Mesenchymal stem cell (in vitro differentiated cells and primary cell): ENCODE data around the gene KRT76.

Source experiments
- DNase-seq: peaks from one replicate; pipeline ENCODE4 v3.0.0-alpha.2; 2013
- H2AFZ ChIP-seq: one replicate; pipeline ENCODE4 v1.6.1; 2013; ENCODE audit warnings: low read depth, mild to moderate bottlenecking, control low read depth, inconsistent platforms, low read length, moderate library complexity
- H2AK5ac ChIP-seq: 2 replicates; pipeline ENCODE4 v1.6.1; 2013; ENCODE audit warnings: low read length, moderate library complexity, mild to moderate bottlenecking, inconsistent platforms; ENCODE audit not compliant: severe bottlenecking
- H2BK120ac ChIP-seq: one replicate; pipeline ENCODE4 v1.6.1; 2013; ENCODE audit warnings: low read depth, mild to moderate bottlenecking, inconsistent platforms, low read length, moderate library complexity
- H2BK12ac ChIP-seq, 2 experiments: one replicate each; pipeline ENCODE4 v1.6.1; 2013; ENCODE audit warnings: inconsistent platforms in 2 of 2, low read length in 2 of 2, mild to moderate bottlenecking in 2 of 2, moderate library complexity in 2 of 2, control low read depth in 1 of 2
- H2BK15ac ChIP-seq: one replicate; pipeline ENCODE4 v1.6.1; 2013; ENCODE audit warnings: mild to moderate bottlenecking, low read depth, inconsistent platforms; ENCODE audit not compliant: poor library complexity, severe bottlenecking
- H2BK5ac ChIP-seq: 2 replicates; pipeline ENCODE4 v1.6.1; 2013; ENCODE audit warnings: low read depth, mild to moderate bottlenecking, low read length, control low read depth, inconsistent platforms; ENCODE audit not compliant: poor library complexity, severe bottlenecking
- H3K14ac ChIP-seq, 2 experiments: one replicate each; pipeline ENCODE4 v1.6.1; 2013; ENCODE audit warnings: inconsistent platforms in 2 of 2, low read length in 2 of 2, control low read depth in 1 of 2, mild to moderate bottlenecking in 1 of 2, moderate library complexity in 1 of 2
- H3K18ac ChIP-seq, 2 experiments: one replicate each; pipeline ENCODE4 v1.6.1; 2013; ENCODE audit warnings: inconsistent platforms in 2 of 2, low read length in 2 of 2, control low read depth in 1 of 2, low read depth in 1 of 2, mild to moderate bottlenecking in 1 of 2
- H3K23ac ChIP-seq, 2 experiments: one replicate each; pipeline ENCODE4 v1.6.1; 2013; ENCODE audit warnings: inconsistent platforms in 2 of 2, low read length in 2 of 2, mild to moderate bottlenecking in 2 of 2, moderate library complexity in 2 of 2, control low read depth in 1 of 2
- H3K27ac ChIP-seq: 2 replicates; pipeline ENCODE4 v1.5.1; 2013; ENCODE audit warnings: mild to moderate bottlenecking, moderate library complexity, low read length, control low read depth, inconsistent platforms; ENCODE audit not compliant: poor library complexity, severe bottlenecking
- H3K27me3 ChIP-seq, 2 experiments: 2 replicates each; pipeline versions ENCODE4 v1.6.1 to v1.7.0; 2013; ENCODE audit warnings: low read length in 2 of 2, mild to moderate bottlenecking in 2 of 2, moderate library complexity in 2 of 2, control low read depth in 1 of 2, inconsistent platforms in 1 of 2; ENCODE audit not compliant: control insufficient read depth in 1 of 2, insufficient read depth in 1 of 2
- H3K36me3 ChIP-seq, 2 experiments: 2 replicates each; pipeline versions ENCODE4 v1.6.1 to v1.7.0; 2013; ENCODE audit warnings: low read length in 2 of 2, control low read depth in 1 of 2, inconsistent platforms in 1 of 2, low read depth in 1 of 2, mild to moderate bottlenecking in 1 of 2; ENCODE audit not compliant: insufficient read depth in 2 of 2, control insufficient read depth in 1 of 2
- H3K4ac ChIP-seq, 2 experiments: one replicate each; pipeline ENCODE4 v1.6.1; 2013; ENCODE audit warnings: inconsistent platforms in 2 of 2, low read length in 2 of 2, mild to moderate bottlenecking in 2 of 2, moderate library complexity in 2 of 2, control low read depth in 1 of 2, low read depth in 1 of 2
- H3K4me1 ChIP-seq: 2 replicates; pipeline ENCODE4 v1.6.1; 2013; ENCODE audit warnings: low read depth, low read length, control low read depth; ENCODE audit not compliant: control insufficient read depth, insufficient read depth
- H3K4me2 ChIP-seq: 2 replicates; pipeline ENCODE4 v1.6.1; 2013; ENCODE audit warnings: low read length, mild to moderate bottlenecking, inconsistent platforms; ENCODE audit not compliant: poor library complexity, severe bottlenecking
- H3K4me3 ChIP-seq, 2 experiments: 2 replicates each; pipeline versions ENCODE4 v1.5.1 to v1.7.0; 2013; ENCODE audit warnings: low read length in 2 of 2, mild to moderate bottlenecking in 2 of 2, control low read depth in 1 of 2, low read depth in 1 of 2; ENCODE audit not compliant: insufficient read depth in 1 of 2
- H3K79me1 ChIP-seq: replicated peaks from 2 replicates; pipeline ENCODE4 v1.6.1; 2013; ENCODE audit warnings: mild to moderate bottlenecking, control low read depth, low read length, inconsistent platforms; ENCODE audit not compliant: poor library complexity, severe bottlenecking
- H3K9ac ChIP-seq: 2 replicates; pipeline ENCODE4 v1.7.0; 2013; ENCODE audit warnings: mild to moderate bottlenecking, low read length, moderate library complexity
- H3K9me3 ChIP-seq: 2 replicates; pipeline ENCODE4 v1.7.0; 2013; ENCODE audit warnings: mild to moderate bottlenecking, low read length; ENCODE audit not compliant: control insufficient read depth
- H4K8ac ChIP-seq: one replicate; pipeline ENCODE4 v1.6.1; 2013; ENCODE audit warnings: inconsistent platforms, mild to moderate bottlenecking, low read length, moderate library complexity
- H4K91ac ChIP-seq: one replicate; pipeline ENCODE4 v1.6.1; 2013; ENCODE audit warnings: mild to moderate bottlenecking, low read length, inconsistent platforms
- WGBS: methylation state at CpG from one replicate; pipeline ENCODE4 v1.1.7; 2013; ENCODE audit warnings: mixed read lengths; 5-methylcytosine and 5-hydroxymethylcytosine counted together

Gene KRT76

GRCh38 chr12:52788192-52788875 lies 11.2 kb upstream of the KRT76 start:
- no peak overlapping the region for H2BK5ac ChIP-seq
- no peaks in the 10 kb centered on the region for H3K36me3 ChIP-seq
- no peak overlapping the region for H2BK120ac ChIP-seq
- H3K9ac ChIP-seq, result no peak overlapping the region
- peaks cover 19 to 85% of the 10 kb centered on the region in 2 experiments for H3K27me3 ChIP-seq
- H2AK5ac ChIP-seq, result no peak overlapping the region
- DNase-seq, result no peak
- H4K8ac ChIP-seq, result no peak overlapping the region
- no peak overlapping the region for H4K91ac ChIP-seq
- H3K14ac ChIP-seq, result no peak overlapping the region
- no peak overlapping the region for H2BK15ac ChIP-seq
- H2BK12ac ChIP-seq, result no peak overlapping the region
- no peak overlapping the region for H3K18ac ChIP-seq
- no peak overlapping the region for H3K4me2 ChIP-seq
- no peak overlapping the region for H3K23ac ChIP-seq
- no peak overlapping the region for H2AFZ ChIP-seq
- H3K4ac ChIP-seq, result no peak overlapping the region
- no peaks in the 10 kb centered on the region for H3K4me1 ChIP-seq
- H3K4me3 ChIP-seq, result no peak overlapping the region
- H3K27ac ChIP-seq, result no peak overlapping the region
- 80% methylated on average over 5 of the region's 6 CpGs for WGBS
- H3K9me3 ChIP-seq, result no peaks in the 10 kb centered on the region
- H3K79me1 ChIP-seq, result no peaks in the 10 kb centered on the region

DNA sequence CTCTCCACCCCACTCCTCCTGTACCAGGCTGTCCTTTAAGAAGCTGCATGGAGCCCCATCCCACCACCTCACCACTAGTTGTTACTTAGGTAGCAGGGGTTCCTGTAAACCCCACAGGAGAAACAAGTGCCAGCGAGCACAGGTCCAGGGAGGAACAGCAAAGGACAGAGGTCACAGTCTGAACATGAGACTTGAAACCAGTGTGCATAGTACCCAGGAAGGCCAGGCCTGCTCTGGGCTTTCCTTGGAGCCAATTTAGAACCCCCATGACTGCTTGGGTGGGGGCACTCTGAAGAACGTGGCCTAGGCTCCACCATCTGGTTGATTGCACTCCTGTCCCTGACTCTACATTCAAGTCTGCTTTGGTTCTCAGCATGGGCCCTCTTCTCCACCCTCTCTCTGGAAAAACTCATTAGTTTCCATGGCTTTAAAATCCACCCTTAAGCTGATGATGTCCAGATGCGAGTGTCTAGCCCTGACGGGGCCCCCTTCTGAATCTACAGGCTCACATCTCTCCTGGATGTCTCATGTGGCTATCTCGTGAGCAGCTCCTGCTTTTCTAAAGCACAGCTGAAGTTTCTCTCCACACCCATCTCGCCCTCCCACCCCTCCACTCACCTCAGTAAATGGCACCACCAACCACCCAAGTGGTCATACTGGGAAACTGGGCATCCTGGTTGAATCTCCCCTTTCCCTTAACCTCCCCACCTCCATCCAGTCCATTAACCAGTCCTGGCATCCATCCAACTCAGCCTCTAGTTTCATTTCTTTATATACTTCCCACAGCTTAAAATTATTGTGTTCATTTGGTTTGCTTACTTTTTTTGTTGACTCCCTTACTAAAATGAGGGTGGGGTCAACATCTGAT lies 10.4 kb upstream of the KRT76 start:
- no peak overlapping the region for H2BK5ac ChIP-seq
- H3K14ac ChIP-seq, result no peak overlapping the region
- H3K9me3 ChIP-seq, result no peaks in the 10 kb centered on the region
- no peak overlapping the region for H2BK12ac ChIP-seq
- no peak overlapping the region for H2AK5ac ChIP-seq
- H3K36me3 ChIP-seq, result no peaks in the 10 kb centered on the region
- no peaks in the 10 kb centered on the region for H3K4me1 ChIP-seq
- no peak overlapping the region for H3K4ac ChIP-seq
- peaks cover 19 to 82% of the 10 kb centered on the region in 2 experiments for H3K27me3 ChIP-seq
- no peak for DNase-seq
- no peak overlapping the region for H3K27ac ChIP-seq
- 48% methylated on average over 6 of the region's 6 CpGs for WGBS
- no peak overlapping the region for H3K9ac ChIP-seq
- H3K4me3 ChIP-seq, result no peak overlapping the region
- no peak overlapping the region for H4K91ac ChIP-seq
- H3K23ac ChIP-seq, result no peak overlapping the region
- no peak overlapping the region for H2BK15ac ChIP-seq
- no peak overlapping the region for H2AFZ ChIP-seq
- no peak overlapping the region for H3K4me2 ChIP-seq
- H2BK120ac ChIP-seq, result no peak overlapping the region
- H3K79me1 ChIP-seq, result no peaks in the 10 kb centered on the region
- H4K8ac ChIP-seq, result no peak overlapping the region
- H3K18ac ChIP-seq, result no peak overlapping the region

GRCh38 chr12:52784909-52785308 lies 7.8 kb upstream of the KRT76 start:
- Histone ChIP-seq H3K4me2 (no peak overlapping the region), H3K18ac (no peak overlapping the region), H3K9ac (no peak overlapping the region), H4K8ac (no peak overlapping the region), H3K36me3 (no peaks in the 10 kb centered on the region), H3K4me1 (no peaks in the 10 kb centered on the region), H3K4me3 (no peak overlapping the region), H2BK15ac (no peak overlapping the region), H4K91ac (no peak overlapping the region), H2BK5ac (no peak overlapping the region), H3K27me3 (peaks cover 31 to 82% of the 10 kb centered on the region in 2 experiments), H3K9me3 (no peaks in the 10 kb centered on the region), H3K4ac (no peak overlapping the region), H2AFZ (no peak overlapping the region), H2BK120ac (no peak overlapping the region), H3K27ac (no peak overlapping the region), H2AK5ac (no peak overlapping the region), H3K23ac (no peak overlapping the region), H3K79me1 (no peaks in the 10 kb centered on the region), H3K14ac (no peak overlapping the region), H2BK12ac (no peak overlapping the region)
- 77% methylated on average over 3 of the region's 3 CpGs for WGBS
- DNase-seq, result no peak

- no peak for DNase-seq
- 76% methylated on average over 6 of the region's 7 CpGs for WGBS
- no peak overlapping the region for H3K18ac ChIP-seq
- H4K8ac ChIP-seq, result no peak overlapping the region
- H2AK5ac ChIP-seq, result no peak overlapping the region
- no peak overlapping the region for H2BK120ac ChIP-seq
- H2BK5ac ChIP-seq, result no peak overlapping the region
- H2AFZ ChIP-seq, result no peak overlapping the region
- no peak overlapping the region for H3K14ac ChIP-seq
- no peak overlapping the region for H2BK15ac ChIP-seq
- H2BK12ac ChIP-seq, result no peak overlapping the region
- no peak overlapping the region for H3K4me3 ChIP-seq
- no peaks in the 10 kb centered on the region for H3K36me3 ChIP-seq
- no peak overlapping the region for H4K91ac ChIP-seq
- H3K79me1 ChIP-seq, result no peaks in the 10 kb centered on the region
- H3K9ac ChIP-seq, result no peak overlapping the region
- H3K9me3 ChIP-seq, result no peaks in the 10 kb centered on the region
- H3K27me3 ChIP-seq, result peaks cover 38 to 82% of the 10 kb centered on the region in 2 experiments
- H3K4me1 ChIP-seq, result no peaks in the 10 kb centered on the region
- H3K4ac ChIP-seq, result no peak overlapping the region
- no peak overlapping the region for H3K27ac ChIP-seq
- H3K4me2 ChIP-seq, result no peak overlapping the region
- H3K23ac ChIP-seq, result no peak overlapping the region
These were observed 6.6 kb upstream of the KRT76 start for GRCh38 chr12:52783563-52784316.
